ENCODE data around the gene SMIM33. TPM values are rescaled to one million over a fixed set of nuclear protein-coding genes. Genes with fewer than 3 reads are reported as not detected.
"Not testable (repeated sequence)": the region's sequence is repeated elsewhere in the genome, so short reads cannot be mapped to it uniquely, and the experiment has no call there.

The SMIM33 gene
- total RNA-seq, 1 donor from 2014 or later, result not detected

- H3K36me3 ChIP-seq, result peaks cover 0 to 22% of the 10 kb centered on the region in 2 donors
- intact Hi-C loops (cut with DNase I), result no loop called here
- DNase-seq (ENCODE audit: extremely low spot score in 2 of 2), result no peak
Measured at GRCh38 chr5:139431706-139432105, 39.1 kb upstream of the SMIM33 start.

GRCh38 chr5:139435676-139436075, 35.1 kb upstream of the SMIM33 start:
- Histone ChIP-seq H3K27me3 (no peaks in the 10 kb centered on the region), H3K4me1 (peaks cover 14% of the 10 kb centered on the region), H3K36me3 (peaks cover 0 to 11% of the 10 kb centered on the region in 2 donors), H3K9me3 (no peaks in the 10 kb centered on the region), H3K4me3 (no peak overlapping the region), H3K27ac (no peak overlapping the region)
- TF ChIP-seq POLR2A (IDR thresholded peaks at IDR 0.05) (no peak), CTCF (IDR thresholded peaks at IDR 0.05) (no peak), POLR2AphosphoS5 (IDR thresholded peaks at IDR 0.05; ENCODE audit: insufficient read depth in 1 of 2, low read depth in 1 of 2) (no peak)
- no peak for DNase-seq (ENCODE audit: extremely low spot score in 2 of 2)
- intact Hi-C loops (cut with DNase I), result loop anchor here (5.0 kb wide), 1 partner anchor 37 kb away; the partner anchor contains the start of gene SMIM33

More at GRCh38 chr5:139431706-139432105, 39.1 kb upstream of the SMIM33 start:
- H3K27ac ChIP-seq, result no peak overlapping the region
- H3K4me1 ChIP-seq, result no peaks in the 10 kb centered on the region
- no peaks in the 10 kb centered on the region for H3K27me3 ChIP-seq
- H3K9me3 ChIP-seq, result no peaks in the 10 kb centered on the region
- no peak overlapping the region for H3K4me3 ChIP-seq
- no peak for TF ChIP-seq CTCF (IDR thresholded peaks at IDR 0.05)

GRCh38 chr5:139438707-139439012, 32.1 kb upstream of the SMIM33 start:
- no peaks in the 10 kb centered on the region for H3K9me3 ChIP-seq
- H3K27me3 ChIP-seq, result no peaks in the 10 kb centered on the region
- intact Hi-C loops (cut with DNase I), result loop anchor here (5.0 kb wide), 1 partner anchor 34 kb away; the partner anchor contains the start of gene SMIM33
- H3K4me1 ChIP-seq, result peaks cover 14% of the 10 kb centered on the region
- peak overlapping the region; percentile 97 for H3K27ac ChIP-seq
- H3K36me3 ChIP-seq, result peaks cover 0 to 11% of the 10 kb centered on the region in 2 donors
- TF ChIP-seq POLR2AphosphoS5 (IDR thresholded peaks at IDR 0.05; ENCODE audit: insufficient read depth in 1 of 2, low read depth in 1 of 2) (no peak), POLR2A (IDR thresholded peaks at IDR 0.05) (no peak), CTCF (IDR thresholded peaks at IDR 0.05) (no peak)
- no peak for DNase-seq (ENCODE audit: extremely low spot score in 2 of 2)
- H3K4me3 ChIP-seq, result peak overlapping the region; percentile 81 to 92

GRCh38 chr5:139439013-139439903, 31.5 kb upstream of the SMIM33 start, which contains the start of gene DNAJC18:
TSS of gene DNAJC18 (minus strand) at chr5:139439525. CDS start at chr5:139439445, 80 bp downstream.
- Histone ChIP-seq H3K36me3 (peaks cover 0 to 5% of the 10 kb centered on the region in 2 donors), H3K27me3 (no peaks in the 10 kb centered on the region), H3K4me1 (peaks cover 14% of the 10 kb centered on the region), H3K4me3 (peak within 1 kb of the TSS; percentile 81 to 92), H3K9me3 (no peaks in the 10 kb centered on the region), H3K27ac (peak within 1 kb of the TSS; percentile 97)
- no peak for DNase-seq (ENCODE audit: extremely low spot score in 2 of 2)
- intact Hi-C loops (cut with DNase I), result loop anchor here (5.0 kb wide), 1 partner anchor 33 kb away; the partner anchor contains the start of gene SMIM33
- TF ChIP-seq CTCF (IDR thresholded peaks at IDR 0.05), result no peak
- TF ChIP-seq POLR2AphosphoS5 (IDR thresholded peaks at IDR 0.05; ENCODE audit: insufficient read depth in 1 of 2, low read depth in 1 of 2), result peak; percentile 92
- no peak for TF ChIP-seq POLR2A (IDR thresholded peaks at IDR 0.05)

- H3K27ac ChIP-seq; H3K36me3 ChIP-seq; H3K27me3 ChIP-seq; H3K9me3 ChIP-seq; H3K4me3 ChIP-seq; intact Hi-C loops (cut with DNase I); DNase-seq (ENCODE audit: extremely low spot score in 2 of 2): not testable (repeated sequence)
- H3K4me1 ChIP-seq, result peaks cover 14% of the 10 kb centered on the region
Measured at GRCh38 chr5:139440416-139440815, 30.4 kb upstream of the SMIM33 start.
